KMS-11 (cell line): ENCODE measurements around the gene PMIS2.

ENCODE experiments used
- H2AFZ ChIP-seq: fragments of 200-600 bp; sonication (generic); 2 replicates; pipeline ENCODE4 v1.6.1; 2016; ENCODE audit warnings: antibody characterized with exemption, mixed run types, low read depth
- H3K27ac ChIP-seq: fragments of 200-600 bp; sonication (generic); 2 replicates; pipeline ENCODE4 v1.6.1; 2016; ENCODE audit warnings: mild to moderate bottlenecking, mixed run types
- H3K27me3 ChIP-seq: fragments of 200-600 bp; sonication (generic); 2 replicates; pipeline ENCODE4 v1.6.1; 2017; ENCODE audit warnings: mild to moderate bottlenecking, low read depth, mixed run types, moderate library complexity; ENCODE audit not compliant: insufficient read depth
- H3K36me3 ChIP-seq: fragments of 200-600 bp; sonication (generic); 2 replicates; pipeline ENCODE4 v1.6.1; 2017; ENCODE audit warnings: mild to moderate bottlenecking, mixed run types; ENCODE audit not compliant: insufficient read depth
- H3K4me1 ChIP-seq: fragments of 200-600 bp; sonication (generic); 2 replicates; pipeline ENCODE4 v1.6.1; 2016; ENCODE audit warnings: mild to moderate bottlenecking, low read depth, mixed run types; ENCODE audit not compliant: poor library complexity, severe bottlenecking
- H3K4me2 ChIP-seq: fragments of 200-600 bp; sonication (generic); 2 replicates; pipeline ENCODE4 v1.7.0; 2016; ENCODE audit warnings: mild to moderate bottlenecking, mixed run types
- H3K4me3 ChIP-seq: fragments of 200-600 bp; sonication (generic); IDR thresholded peaks from 2 replicates; pipeline ENCODE4 v1.6.1; 2017; ENCODE audit warnings: low read depth, low read length, mixed read lengths; ENCODE audit not compliant: insufficient read depth
- H3K79me2 ChIP-seq: fragments of 200-600 bp; sonication (generic); 2 replicates; pipeline ENCODE4 v1.6.1; 2016; ENCODE audit warnings: low read depth, mixed run types; ENCODE audit not compliant: insufficient read depth
- H3K9ac ChIP-seq: fragments of 200-600 bp; sonication (generic); 2 replicates; pipeline ENCODE4 v1.6.1; 2016; ENCODE audit warnings: mild to moderate bottlenecking, mixed run types
- H4K20me1 ChIP-seq: fragments of 200-600 bp; sonication (generic); 2 replicates; pipeline ENCODE4 v1.6.1; 2016; ENCODE audit warnings: mild to moderate bottlenecking, mixed run types; ENCODE audit not compliant: insufficient read depth
- TF ChIP-seq, protein P1 (sequence below): fragments of 200-600 bp; sonication (generic); conservative IDR thresholded peaks from 2 replicates; pipeline ENCODE4 v1.6.1; 2017; ENCODE audit warnings: low read depth, mild to moderate bottlenecking, antibody characterized with exemption, low read length, moderate library complexity, mixed read lengths

The PMIS2 gene

DNA sequence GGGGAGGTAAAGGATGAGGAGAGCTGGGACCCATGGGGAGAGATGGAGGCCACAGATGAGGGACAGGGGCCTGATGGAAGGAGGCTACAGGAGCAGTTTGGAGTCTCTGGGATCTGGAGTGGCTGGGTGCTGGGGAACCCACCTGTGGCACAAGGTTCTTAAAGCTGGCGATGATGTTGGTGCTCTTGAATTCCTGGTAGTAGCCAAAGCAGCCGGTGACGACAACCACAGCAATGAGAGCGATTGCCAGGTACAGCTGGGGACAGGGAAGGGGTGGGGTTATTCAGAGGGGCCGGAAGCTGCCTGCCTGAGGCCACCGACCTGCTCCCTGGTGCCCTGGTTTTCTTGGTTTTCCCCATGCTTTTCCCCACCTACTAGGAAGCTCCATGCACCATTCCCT is 25.3 kb upstream of the PMIS2 start:
- Histone ChIP-seq H3K4me2 (no peak overlapping the region), H3K4me3 (no peak overlapping the region)

DNA sequence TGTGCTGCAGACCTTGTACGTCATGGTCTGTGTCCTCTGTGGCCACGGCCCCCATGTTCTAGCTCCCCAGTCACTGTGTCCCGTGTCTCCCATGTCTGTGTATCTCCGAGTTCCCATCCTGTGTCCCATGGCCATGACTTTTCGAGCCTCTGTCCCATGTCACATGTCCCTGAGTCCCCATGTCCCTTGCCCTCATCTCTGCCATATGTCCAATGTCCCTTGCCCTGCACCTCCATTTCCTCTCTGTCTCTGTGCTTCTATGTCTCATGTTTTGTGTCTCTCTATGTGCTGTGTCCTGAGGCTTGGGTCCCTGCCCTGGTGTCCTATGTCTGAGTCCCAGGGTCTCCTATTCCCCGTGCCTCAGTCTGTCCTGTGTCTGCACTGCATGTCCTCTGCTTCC is 24.5 kb upstream of the PMIS2 start:
- H3K9ac ChIP-seq, result no peak overlapping the region
- H3K27ac ChIP-seq, result no peak overlapping the region
- H3K4me3 ChIP-seq, result no peak overlapping the region
- H2AFZ ChIP-seq, result no peak overlapping the region
- peaks cover 60% of the 10 kb centered on the region for H3K27me3 ChIP-seq
- H3K4me1 ChIP-seq, result no peaks in the 10 kb centered on the region
- no peak overlapping the region for H3K4me2 ChIP-seq
- TF ChIP-seq, protein P1, sequence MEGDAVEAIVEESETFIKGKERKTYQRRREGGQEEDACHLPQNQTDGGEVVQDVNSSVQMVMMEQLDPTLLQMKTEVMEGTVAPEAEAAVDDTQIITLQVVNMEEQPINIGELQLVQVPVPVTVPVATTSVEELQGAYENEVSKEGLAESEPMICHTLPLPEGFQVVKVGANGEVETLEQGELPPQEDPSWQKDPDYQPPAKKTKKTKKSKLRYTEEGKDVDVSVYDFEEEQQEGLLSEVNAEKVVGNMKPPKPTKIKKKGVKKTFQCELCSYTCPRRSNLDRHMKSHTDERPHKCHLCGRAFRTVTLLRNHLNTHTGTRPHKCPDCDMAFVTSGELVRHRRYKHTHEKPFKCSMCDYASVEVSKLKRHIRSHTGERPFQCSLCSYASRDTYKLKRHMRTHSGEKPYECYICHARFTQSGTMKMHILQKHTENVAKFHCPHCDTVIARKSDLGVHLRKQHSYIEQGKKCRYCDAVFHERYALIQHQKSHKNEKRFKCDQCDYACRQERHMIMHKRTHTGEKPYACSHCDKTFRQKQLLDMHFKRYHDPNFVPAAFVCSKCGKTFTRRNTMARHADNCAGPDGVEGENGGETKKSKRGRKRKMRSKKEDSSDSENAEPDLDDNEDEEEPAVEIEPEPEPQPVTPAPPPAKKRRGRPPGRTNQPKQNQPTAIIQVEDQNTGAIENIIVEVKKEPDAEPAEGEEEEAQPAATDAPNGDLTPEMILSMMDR, result no peak
- no peaks in the 10 kb centered on the region for H3K79me2 ChIP-seq
- no peaks in the 10 kb centered on the region for H3K36me3 ChIP-seq
- no peaks in the 10 kb centered on the region for H4K20me1 ChIP-seq

More for the DNA sequence above, 25.3 kb upstream of the PMIS2 start:
- no peaks in the 10 kb centered on the region for H3K4me1 ChIP-seq
- no peaks in the 10 kb centered on the region for H3K79me2 ChIP-seq
- TF ChIP-seq, protein P1, result no peak
- no peaks in the 10 kb centered on the region for H4K20me1 ChIP-seq
- no peaks in the 10 kb centered on the region for H3K36me3 ChIP-seq
- no peak overlapping the region for H2AFZ ChIP-seq
- H3K9ac ChIP-seq, result no peak overlapping the region
- no peak overlapping the region for H3K27ac ChIP-seq
- H3K27me3 ChIP-seq, result peaks cover 56% of the 10 kb centered on the region

DNA sequence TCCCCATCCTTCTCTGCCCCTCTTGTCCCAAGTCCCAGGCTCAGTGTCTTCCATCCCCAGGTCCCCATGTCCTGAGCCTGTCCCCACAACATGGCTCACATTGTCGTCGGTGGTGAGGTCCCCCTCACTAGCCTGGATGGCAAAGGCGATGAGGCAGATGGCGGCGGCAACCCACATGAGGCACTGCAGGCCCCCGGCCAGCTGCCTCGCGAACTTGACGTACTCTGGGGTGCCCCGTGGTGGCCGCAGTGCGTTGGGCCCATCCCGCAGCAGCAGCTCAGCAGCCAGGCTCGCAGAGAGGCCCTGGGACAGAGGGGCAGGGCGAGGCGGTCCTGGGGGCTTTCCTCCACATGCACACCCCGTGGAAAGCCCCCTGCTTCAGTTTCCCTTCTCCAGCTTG is 23.6 kb upstream of the PMIS2 start:
- H2AFZ ChIP-seq, result no peak overlapping the region
- no peak overlapping the region for H3K9ac ChIP-seq
- no peak overlapping the region for H3K4me2 ChIP-seq
- H3K79me2 ChIP-seq, result no peaks in the 10 kb centered on the region
- no peak overlapping the region for H3K27ac ChIP-seq
- TF ChIP-seq, protein P1, result no peak
- peaks cover 66% of the 10 kb centered on the region for H3K27me3 ChIP-seq
- no peaks in the 10 kb centered on the region for H4K20me1 ChIP-seq
- no peaks in the 10 kb centered on the region for H3K36me3 ChIP-seq
- H3K4me3 ChIP-seq, result no peak overlapping the region
- H3K4me1 ChIP-seq, result no peaks in the 10 kb centered on the region

DNA sequence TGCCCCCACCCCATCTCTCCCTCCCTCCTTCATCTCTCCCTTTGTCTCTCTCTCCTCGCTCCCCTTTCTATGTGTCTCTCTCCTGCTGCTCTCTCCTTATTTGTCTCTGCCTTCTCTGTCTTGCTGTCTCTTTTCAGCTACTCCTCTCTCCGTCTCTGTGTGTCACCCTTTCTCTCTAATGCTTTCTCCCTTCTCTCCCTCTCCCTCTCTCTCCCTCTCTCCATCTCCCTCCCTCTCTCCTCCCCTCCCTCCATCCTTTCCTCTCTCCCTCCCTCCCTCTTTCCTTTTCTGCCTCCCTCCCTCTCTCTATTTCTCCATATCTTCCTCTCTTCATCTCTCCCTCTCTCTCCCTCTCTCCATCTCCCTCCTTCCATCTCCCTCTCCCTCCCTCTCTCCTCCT is 23.2 kb upstream of the PMIS2 start:
- Histone ChIP-seq H2AFZ (no peak overlapping the region), H3K9ac (no peak overlapping the region), H3K27me3 (peaks cover 70% of the 10 kb centered on the region)

More for the DNA sequence above, 23.2 kb upstream of the PMIS2 start:
- Histone ChIP-seq H3K27ac (no peak overlapping the region), H3K4me3 (no peak overlapping the region), H3K36me3 (no peaks in the 10 kb centered on the region), H3K79me2 (no peaks in the 10 kb centered on the region), H3K4me1 (no peaks in the 10 kb centered on the region), H4K20me1 (no peaks in the 10 kb centered on the region), H3K4me2 (no peak overlapping the region)
- TF ChIP-seq, protein P1, result no peak
